Globus pallidus (tissue), 1 donor: ENCODE data around the gene GPR89A.
"Not testable (repeated sequence)": the region's sequence is repeated elsewhere in the genome, so short reads cannot be mapped to it uniquely, and the experiment has no call there.

Experiments used
- DNase-seq: peaks from one replicate; pipeline ENCODE4 v3.0.0-alpha.2; 2015; ENCODE audit warnings: low spot score

Gene GPR89A

DNA sequence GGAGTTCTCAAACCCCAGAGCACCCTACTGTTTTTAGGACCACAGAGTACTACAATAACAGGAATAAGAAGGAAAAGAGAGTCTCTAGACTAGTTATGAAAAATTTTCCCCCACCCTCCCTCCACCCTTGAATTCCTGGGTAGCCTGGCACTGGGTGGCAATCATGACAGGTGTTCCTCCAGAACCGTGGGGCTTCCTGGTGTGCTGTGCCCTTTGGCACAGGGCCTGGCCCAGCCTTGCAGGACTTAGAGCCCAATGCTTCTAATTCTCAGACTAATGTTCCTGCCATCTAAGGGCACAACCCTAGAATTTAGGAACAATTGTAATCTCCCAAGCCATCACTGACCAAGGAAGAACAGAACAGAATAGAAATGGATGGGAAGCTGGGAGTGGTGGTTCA, 110.0 kb downstream of the GPR89A start:
- DNase-seq = no peak

DNA sequence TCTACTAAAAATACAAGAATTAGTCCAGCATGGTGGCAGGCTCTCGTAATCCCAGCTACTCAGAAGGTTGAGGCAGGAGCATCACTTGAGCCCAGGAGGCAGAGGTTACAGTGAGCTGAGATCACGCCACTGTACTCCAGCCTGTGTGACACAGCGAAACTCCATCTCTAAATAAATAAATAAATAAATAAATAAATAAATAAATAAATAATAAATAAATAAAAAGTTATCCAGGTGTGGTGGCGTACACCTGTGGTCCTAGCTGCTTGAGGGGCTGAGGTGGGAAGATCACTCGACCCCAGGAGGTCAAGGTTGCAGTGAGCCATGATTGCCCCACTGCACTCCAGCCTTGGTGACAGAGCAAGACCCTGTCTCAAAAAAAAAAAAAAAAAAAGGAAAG, 110.7 kb downstream of the GPR89A start:
- DNase-seq = not testable (repeated sequence)

DNA sequence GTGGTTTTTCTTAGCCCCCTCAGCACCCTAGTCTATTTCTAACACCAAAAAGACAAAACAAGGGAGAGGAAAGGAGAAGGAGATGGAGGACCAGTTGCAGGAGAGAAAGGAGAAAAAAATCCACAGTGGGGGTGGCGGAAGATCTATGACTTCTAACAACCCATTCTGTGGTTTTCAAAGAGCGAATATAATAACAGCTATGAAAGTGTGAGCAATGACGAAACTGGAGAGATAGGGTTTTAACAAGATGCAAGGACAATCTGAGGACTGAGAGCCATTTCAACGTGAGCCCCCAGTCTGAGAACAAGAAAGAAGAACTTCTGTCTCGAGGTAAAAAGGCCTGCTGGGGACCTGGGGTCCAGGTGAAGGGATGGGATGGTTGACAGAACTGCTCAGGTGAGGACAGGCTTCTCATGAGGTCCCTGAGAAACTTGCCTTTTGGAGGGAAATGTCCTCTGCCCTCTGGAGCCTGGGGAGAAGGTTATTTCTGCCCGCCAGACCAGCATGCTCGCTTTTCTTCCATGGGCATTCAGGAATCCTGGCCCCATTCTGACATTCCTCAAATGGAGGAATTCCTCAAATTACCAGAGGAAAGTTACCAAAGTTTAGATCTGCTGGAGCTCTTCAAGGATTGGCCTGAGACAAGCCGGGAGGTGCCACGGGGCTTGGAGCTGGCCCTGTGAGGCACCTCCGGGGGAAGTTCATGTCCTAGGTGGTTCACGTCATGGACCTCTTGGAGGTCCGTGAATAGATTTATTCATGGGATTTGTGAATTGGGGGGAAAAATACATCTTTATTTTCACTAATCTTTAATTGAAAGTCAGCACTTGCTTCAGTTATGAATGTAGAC, 111.7 kb downstream of the GPR89A start, which contains the start of gene CD160:
Gene CD160, plus strand, starts transcription at position 270 of the 850 bp plus-strand sequence. CDS start 8,829 bp downstream, outside the sequence.
- no peak for DNase-seq
